GM21423 (cell line): ENCODE measurements around the gene MYO18A.
"Not testable (repeated sequence)": the region's sequence is repeated elsewhere in the genome, so short reads cannot be mapped to it uniquely, and the experiment has no call there.

Experiments
- ATAC-seq: cut with Tn5 transposase; IDR thresholded peaks from one replicate; pipeline ENCODE4 v1.9.1; 2021; ENCODE audit warnings: mild to moderate bottlenecking, moderate library complexity; ENCODE audit not compliant: unreplicated experiment

Gene MYO18A

GRCh38 chr17:29180034-29180787 lies at the start of gene MYO18A:
MYO18A (minus strand) TSS chr17:29180398; CDS start chr17:29166940, 13,458 bp downstream.
- peak; percentile 77 for ATAC-seq

- no peak for ATAC-seq
Observed at GRCh38 chr17:29225396-29225795, 45.2 kb upstream of the MYO18A start.

- not testable (repeated sequence) for ATAC-seq
Observed at GRCh38 chr17:29221338-29221737, 41.1 kb upstream of the MYO18A start.

GRCh38 chr17:29219378-29220047 lies 39.3 kb upstream of the MYO18A start:
- ATAC-seq = peak; percentile 56

GRCh38 chr17:29216856-29217255 lies 36.7 kb upstream of the MYO18A start:
- ATAC-seq = no peak

GRCh38 chr17:29216181-29216580 lies 36.0 kb upstream of the MYO18A start:
- ATAC-seq = no peak

- ATAC-seq = no peak
Observed at GRCh38 chr17:29215717-29216116, 35.5 kb upstream of the MYO18A start.

- no peak for ATAC-seq
Observed at GRCh38 chr17:29215174-29215573, 35.0 kb upstream of the MYO18A start.

GRCh38 chr17:29214215-29215146 lies 34.3 kb upstream of the MYO18A start:
- ATAC-seq = no peak

GRCh38 chr17:29212681-29213121 lies 32.5 kb upstream of the MYO18A start:
- no peak for ATAC-seq

- ATAC-seq = no peak
Observed at GRCh38 chr17:29212094-29212631, 32.0 kb upstream of the MYO18A start.

- no peak for ATAC-seq
Observed at GRCh38 chr17:29210879-29211278, 30.7 kb upstream of the MYO18A start.

GRCh38 chr17:29209073-29209472 lies 28.9 kb upstream of the MYO18A start:
- no peak for ATAC-seq

- ATAC-seq = no peak
Observed at GRCh38 chr17:29207975-29208374, 27.8 kb upstream of the MYO18A start.

- ATAC-seq = no peak
Observed at GRCh38 chr17:29205047-29205446, 24.8 kb upstream of the MYO18A start.

GRCh38 chr17:29204068-29204804 lies 24.0 kb upstream of the MYO18A start:
- not testable (repeated sequence) for ATAC-seq

- ATAC-seq = no peak
Observed at GRCh38 chr17:29197516-29198272, 17.5 kb upstream of the MYO18A start.

- ATAC-seq = no peak
Observed at GRCh38 chr17:29196769-29197515, 16.7 kb upstream of the MYO18A start.
